Renal cortex interstitium (tissue), 15 donors: ENCODE data around the gene OR1S2. TPM values are rescaled to one million over a fixed set of nuclear protein-coding genes. Genes with fewer than 3 reads are reported as not detected.
"Not testable (repeated sequence)": the region's sequence is repeated elsewhere in the genome, so short reads cannot be mapped to it uniquely, and the experiment has no call there.

Source experiments
- DNase-seq, 11 donors: peaks; one replicate each; pipeline ENCODE4 v3.0.0-alpha.2; 2013; ENCODE audit warnings: low read depth in 9 of 11, low spot score in 4 of 11; ENCODE audit errors: extremely low read depth in 1 of 11
- long read RNA-seq, 16 experiments: transcript quantifications; one replicate each; lab custom pipeline, GENCODE V29; 2026
- polyA plus RNA-seq, 3 donors: library from polyadenylated mRNA; unstranded; fragments of 120-200 nt; gene quantifications; one replicate each; pipeline ENCODE4 v1.2.1, GENCODE V29; 2013; ENCODE audit not compliant: insufficient read length in 3 of 3

Gene OR1S2
- polyA plus RNA-seq = not detected
- long read RNA-seq, donor 1 = 0 reads
- long read RNA-seq, donor 2 = 0 reads
- long read RNA-seq, donor 3 = 0 reads
- long read RNA-seq, donor 4 = 0 reads
- long read RNA-seq, donor 5 = 0 reads
- long read RNA-seq, donor 6 = 0 reads
- long read RNA-seq, donor 7 = 0 reads
- long read RNA-seq, donor 8 = 0 reads
- long read RNA-seq, donor 9 = 0 reads
- long read RNA-seq, donor 10 = 0 reads
- long read RNA-seq, donor 11 = 0 reads
- long read RNA-seq, donor 12 = 0 reads
- long read RNA-seq, donor 13 = 0 reads
- long read RNA-seq, donor 14 = 0 reads
- long read RNA-seq, donor 15 = 0 reads
- long read RNA-seq, donor 16 = 0 reads

GRCh38 chr11:58204042-58204441 is at the start of gene OR1S2:
TSS of gene OR1S2 (minus strand) at chr11:58204142. CDS start at chr11:58204142, 0 bp downstream.
- no peak for DNase-seq

- no peak for DNase-seq
These were observed 40.0 kb upstream of the OR1S2 start for GRCh38 chr11:58243954-58244353.

GRCh38 chr11:58227956-58228615 is 24.1 kb upstream of the OR1S2 start:
- no peak for DNase-seq

GRCh38 chr11:58222721-58223120 is 18.8 kb upstream of the OR1S2 start:
- no peak for DNase-seq

GRCh38 chr11:58216476-58216875 is 12.5 kb upstream of the OR1S2 start:
- DNase-seq = no peak

- DNase-seq = not testable (repeated sequence)
These were observed 8.5 kb upstream of the OR1S2 start, which contains the start of gene OR1S1 for GRCh38 chr11:58212420-58212819. TSS of gene OR1S1 (plus strand) at chr11:58212720.

- no peak for DNase-seq
These were observed 4.7 kb downstream of the OR1S2 start for GRCh38 chr11:58199271-58199670.

GRCh38 chr11:58195939-58196338 is 8.0 kb downstream of the OR1S2 start:
- DNase-seq = no peak

- DNase-seq = no peak
These were observed 10.6 kb downstream of the OR1S2 start for GRCh38 chr11:58193391-58193790.

- DNase-seq = no peak
These were observed 11.7 kb downstream of the OR1S2 start for GRCh38 chr11:58192229-58192628.

- no peak for DNase-seq
These were observed 15.2 kb downstream of the OR1S2 start, which contains the start of gene OR9Q2 for GRCh38 chr11:58188770-58189169. TSS of gene OR9Q2 (plus strand) at chr11:58189070. CDS start at chr11:58190491, 1,421 bp downstream.

- DNase-seq = no peak
These were observed 17.0 kb downstream of the OR1S2 start for GRCh38 chr11:58186938-58187337.

GRCh38 chr11:58179648-58180047 is 24.3 kb downstream of the OR1S2 start:
- no peak for DNase-seq

- DNase-seq = no peak
These were observed 25.5 kb downstream of the OR1S2 start for GRCh38 chr11:58178444-58178843.

GRCh38 chr11:58177409-58178054 is 26.4 kb downstream of the OR1S2 start:
- DNase-seq = no peak

GRCh38 chr11:58165504-58166106 is 38.3 kb downstream of the OR1S2 start:
- no peak for DNase-seq

GRCh38 chr11:58164990-58165389 is 39.0 kb downstream of the OR1S2 start:
- DNase-seq = no peak

GRCh38 chr11:58164389-58164788 is 39.6 kb downstream of the OR1S2 start:
- DNase-seq = no peak
